HG03280 (cell line): ENCODE data around the gene SV2A.
A peak's percentile ranks its signal among the peaks of the same experiment; 100 is the strongest.

ENCODE experiments used
- ATAC-seq: cut with Tn5 transposase; IDR thresholded peaks from one replicate; pipeline ENCODE4 v1.9.1; 2021; ENCODE audit warnings: mild to moderate bottlenecking, moderate library complexity; ENCODE audit not compliant: unreplicated experiment

Gene SV2A

GRCh38 chr1:149929856-149930255 lies 12.2 kb upstream of the SV2A start:
- ATAC-seq: no peak

GRCh38 chr1:149928401-149928724 lies 10.7 kb upstream of the SV2A start:
- ATAC-seq: no peak

GRCh38 chr1:149927563-149928400 lies 10.1 kb upstream of the SV2A start, which contains the start of gene SF3B4:
TSS of gene SF3B4 (minus strand) at chr1:149927803. CDS start at chr1:149927759, 44 bp downstream.
- ATAC-seq: peak; percentile 95

GRCh38 chr1:149927056-149927562 lies 9.5 kb upstream of the SV2A start:
- ATAC-seq: no peak

GRCh38 chr1:149926296-149926695 lies 8.7 kb upstream of the SV2A start:
- ATAC-seq: no peak

- ATAC-seq: no peak
Observed at GRCh38 chr1:149925751-149926150, 8.1 kb upstream of the SV2A start.

- ATAC-seq: no peak
Observed at GRCh38 chr1:149925345-149925744, 7.7 kb upstream of the SV2A start.

GRCh38 chr1:149923626-149924025 lies 6.0 kb upstream of the SV2A start:
- ATAC-seq: no peak

GRCh38 chr1:149916898-149917252 lies 769 bp downstream of the SV2A start:
- ATAC-seq: no peak

- ATAC-seq: no peak
Observed at GRCh38 chr1:149916193-149916897, 1.3 kb downstream of the SV2A start.

GRCh38 chr1:149915429-149916192 lies 2.0 kb downstream of the SV2A start:
- ATAC-seq: no peak

- ATAC-seq: no peak
Observed at GRCh38 chr1:149914545-149914944, 3.1 kb downstream of the SV2A start.

GRCh38 chr1:149906570-149907075 lies 11.0 kb downstream of the SV2A start:
- ATAC-seq: no peak

- no peak for ATAC-seq
Observed at GRCh38 chr1:149903836-149904491, 13.7 kb downstream of the SV2A start.

GRCh38 chr1:149899460-149900284 lies 18.0 kb downstream of the SV2A start, which contains the start of gene BOLA1:
TSS of gene BOLA1 (plus strand) at chr1:149899568. CDS start at chr1:149900060, 492 bp downstream.
- peak; percentile 89 for ATAC-seq

GRCh38 chr1:149896575-149896974 lies 21.1 kb downstream of the SV2A start:
- ATAC-seq: no peak

- no peak for ATAC-seq
Observed at GRCh38 chr1:149888999-149889289, 28.7 kb downstream of the SV2A start.

- peak; percentile 21 for ATAC-seq
Observed at GRCh38 chr1:149888247-149888998, 29.2 kb downstream of the SV2A start.
